ENCODE results near the gene F7. TPM values are rescaled to one million over a fixed set of nuclear protein-coding genes. Genes with fewer than 3 reads are reported as not detected.

The F7 gene
- total RNA-seq, 6 experiments from 2014 or later, result 42.9 to 147 (median 84.2) TPM

DNA sequence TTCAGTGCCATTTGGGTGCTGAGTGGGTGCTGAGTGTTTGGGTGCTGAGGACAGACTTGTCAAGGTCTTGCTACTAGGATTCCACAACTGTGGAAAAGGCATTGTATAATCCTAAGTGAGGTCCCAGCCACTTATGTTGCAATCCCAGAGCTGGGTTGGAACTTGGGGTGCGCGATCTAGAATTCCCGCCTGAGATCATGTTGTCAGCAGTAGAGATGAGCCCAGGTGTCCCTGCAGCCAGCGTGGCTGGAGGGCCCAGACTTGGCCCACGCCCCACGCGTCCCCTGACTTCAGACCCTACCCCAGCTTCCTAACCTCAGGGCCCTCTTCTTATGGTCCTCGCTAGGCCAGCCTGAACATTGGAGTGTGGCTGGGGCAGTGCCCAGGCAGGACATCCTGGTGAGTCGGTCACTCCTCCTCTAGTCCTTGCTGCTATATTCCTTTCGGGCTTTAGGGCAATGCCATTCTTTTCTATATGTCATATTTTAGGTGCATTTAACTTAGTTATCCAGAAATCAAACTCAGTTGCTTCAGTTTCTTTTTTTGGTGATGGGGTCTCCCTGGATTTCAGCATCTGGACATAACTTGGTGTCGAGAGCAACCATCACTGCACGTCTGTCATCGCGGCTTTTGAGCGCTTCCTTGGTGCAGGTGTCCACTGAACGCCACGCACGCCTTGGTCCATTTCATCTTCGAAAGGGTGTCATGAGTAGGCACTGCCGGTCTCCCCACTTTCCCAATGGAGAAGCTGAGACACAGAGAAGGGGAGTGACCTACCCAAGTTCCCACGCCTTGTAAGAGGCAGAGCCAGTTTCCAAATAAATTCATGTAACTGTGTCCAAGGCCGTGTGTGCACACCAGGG, 46.4 kb upstream of the F7 start:
- WGBS (ENCODE audit: insufficient coverage, low coverage, low lambda C conversion rate, missing lambda C conversion rate), result 93% methylated on average over 13 of the region's 22 CpGs
- peak in 1 of 3 donors; percentile 37 for DNase-seq
- intact Hi-C loops (cut with DNase I), result no loop called here
- H3K27ac ChIP-seq, result no peak overlapping the region
- H3K4me1 ChIP-seq, result no peaks in the 10 kb centered on the region
- no peaks in the 10 kb centered on the region for H3K9me3 ChIP-seq
- ATAC-seq, result peak in 1 of 4 donors; percentile 23
- no peak for TF ChIP-seq POLR2A (IDR thresholded peaks at IDR 0.05)
- no peak for TF ChIP-seq CTCF (IDR thresholded peaks at IDR 0.05)
- peaks cover 0 to 3% (median 0%) of the 10 kb centered on the region in 4 donors for H3K36me3 ChIP-seq
- H3K4me3 ChIP-seq, result no peak overlapping the region
- H3K27me3 ChIP-seq, result no peaks in the 10 kb centered on the region

DNA sequence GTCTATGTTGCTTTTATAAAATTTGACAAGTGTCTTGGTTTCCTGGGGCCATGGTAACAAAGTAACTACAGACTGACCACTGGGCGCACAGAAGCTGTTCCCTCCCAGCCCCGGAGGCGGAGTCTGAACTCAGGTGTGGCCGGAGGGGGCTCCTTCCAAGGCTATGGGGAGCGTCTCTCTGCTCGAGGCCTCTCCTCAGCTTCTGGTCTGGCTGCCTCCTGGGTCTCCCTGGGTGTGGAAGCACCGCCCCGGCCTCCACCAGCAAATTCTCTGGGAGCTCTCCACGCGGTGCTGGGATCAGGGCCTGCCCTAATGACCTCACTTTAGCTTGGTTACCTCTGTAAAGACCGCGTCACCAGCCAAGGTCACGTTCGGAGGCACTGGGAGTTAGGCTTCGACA, 45.7 kb upstream of the F7 start:
- intact Hi-C loops (cut with DNase I), result no loop called here
- Histone ChIP-seq H3K9me3 (no peaks in the 10 kb centered on the region), H3K4me3 (no peak overlapping the region), H3K4me1 (no peaks in the 10 kb centered on the region), H3K27ac (no peak overlapping the region), H3K36me3 (peaks cover 0 to 3% (median 0%) of the 10 kb centered on the region in 4 donors), H3K27me3 (no peaks in the 10 kb centered on the region)
- DNase-seq, result peak in 2 of 3 donors; percentile 15 to 35
- TF ChIP-seq CTCF (IDR thresholded peaks at IDR 0.05) (no peak), POLR2A (IDR thresholded peaks at IDR 0.05) (no peak)
- ATAC-seq, result no peak
- 77% methylated on average over 3 of the region's 15 CpGs for WGBS (ENCODE audit: insufficient coverage, low coverage, low lambda C conversion rate, missing lambda C conversion rate)

GRCh38 chr13:113060557-113061270, 44.9 kb upstream of the F7 start:
- 92% methylated on average over 18 of the region's 34 CpGs for WGBS (ENCODE audit: insufficient coverage, low coverage, low lambda C conversion rate, missing lambda C conversion rate)
- peaks cover 0 to 3% (median 0%) of the 10 kb centered on the region in 4 donors for H3K36me3 ChIP-seq
- ATAC-seq, result no peak
- H3K27ac ChIP-seq, result no peak overlapping the region
- no peaks in the 10 kb centered on the region for H3K9me3 ChIP-seq
- peak in 2 of 3 donors; percentile 12 to 39 for DNase-seq
- no peaks in the 10 kb centered on the region for H3K27me3 ChIP-seq
- no peaks in the 10 kb centered on the region for H3K4me1 ChIP-seq
- intact Hi-C loops (cut with DNase I), result no loop called here
- TF ChIP-seq POLR2A (IDR thresholded peaks at IDR 0.05) (no peak), CTCF (IDR thresholded peaks at IDR 0.05) (no peak)
- H3K4me3 ChIP-seq, result no peak overlapping the region

- DNase-seq, result peak in 1 of 3 donors; percentile 48
- Histone ChIP-seq H3K27ac (no peak overlapping the region), H3K4me1 (no peaks in the 10 kb centered on the region), H3K4me3 (no peak overlapping the region), H3K36me3 (peaks cover 0 to 3% (median 0%) of the 10 kb centered on the region in 4 donors), H3K9me3 (no peaks in the 10 kb centered on the region), H3K27me3 (no peaks in the 10 kb centered on the region)
- intact Hi-C loops (cut with DNase I), result no loop called here
- 97% methylated on average over 4 of the region's 9 CpGs for WGBS (ENCODE audit: insufficient coverage, low coverage, low lambda C conversion rate, missing lambda C conversion rate)
- no peak for TF ChIP-seq CTCF (IDR thresholded peaks at IDR 0.05)
- no peak for TF ChIP-seq POLR2A (IDR thresholded peaks at IDR 0.05)
- peak in 1 of 4 donors; percentile 19 for ATAC-seq
Measured at GRCh38 chr13:113061271-113061625, 44.3 kb upstream of the F7 start.
